ENCODE results near the gene REG3A.

Gene REG3A

DNA sequence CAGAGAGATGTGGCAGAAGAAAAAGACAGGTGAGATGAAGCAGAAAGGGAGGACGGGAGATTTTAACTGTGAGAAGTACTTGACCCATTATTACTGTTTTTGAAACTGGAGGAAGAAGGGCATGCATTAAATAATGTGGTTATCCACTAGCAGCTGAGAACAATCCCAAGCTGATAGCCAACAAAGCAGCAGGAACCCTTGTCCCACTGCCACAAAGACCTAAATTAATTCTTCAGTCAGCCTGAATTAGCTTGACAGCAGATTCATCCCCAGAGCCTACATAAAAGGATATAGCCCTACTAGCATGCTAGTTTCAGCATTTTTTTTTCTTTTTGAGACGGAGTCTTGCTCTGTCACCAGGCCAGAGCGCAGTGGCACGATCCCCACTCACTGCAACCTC, 19.5 kb upstream of the REG3A start:
- DNase-seq (ENCODE audit: low read depth) = no peak
- TF ChIP-seq, protein P1, sequence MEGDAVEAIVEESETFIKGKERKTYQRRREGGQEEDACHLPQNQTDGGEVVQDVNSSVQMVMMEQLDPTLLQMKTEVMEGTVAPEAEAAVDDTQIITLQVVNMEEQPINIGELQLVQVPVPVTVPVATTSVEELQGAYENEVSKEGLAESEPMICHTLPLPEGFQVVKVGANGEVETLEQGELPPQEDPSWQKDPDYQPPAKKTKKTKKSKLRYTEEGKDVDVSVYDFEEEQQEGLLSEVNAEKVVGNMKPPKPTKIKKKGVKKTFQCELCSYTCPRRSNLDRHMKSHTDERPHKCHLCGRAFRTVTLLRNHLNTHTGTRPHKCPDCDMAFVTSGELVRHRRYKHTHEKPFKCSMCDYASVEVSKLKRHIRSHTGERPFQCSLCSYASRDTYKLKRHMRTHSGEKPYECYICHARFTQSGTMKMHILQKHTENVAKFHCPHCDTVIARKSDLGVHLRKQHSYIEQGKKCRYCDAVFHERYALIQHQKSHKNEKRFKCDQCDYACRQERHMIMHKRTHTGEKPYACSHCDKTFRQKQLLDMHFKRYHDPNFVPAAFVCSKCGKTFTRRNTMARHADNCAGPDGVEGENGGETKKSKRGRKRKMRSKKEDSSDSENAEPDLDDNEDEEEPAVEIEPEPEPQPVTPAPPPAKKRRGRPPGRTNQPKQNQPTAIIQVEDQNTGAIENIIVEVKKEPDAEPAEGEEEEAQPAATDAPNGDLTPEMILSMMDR (IDR thresholded peaks at IDR 0.05; ENCODE audit: low read depth, low read length, missing control alignments) = no peak
- no peak overlapping the region for H3K4me3 ChIP-seq (ENCODE audit: low read depth, low read length)

DNA sequence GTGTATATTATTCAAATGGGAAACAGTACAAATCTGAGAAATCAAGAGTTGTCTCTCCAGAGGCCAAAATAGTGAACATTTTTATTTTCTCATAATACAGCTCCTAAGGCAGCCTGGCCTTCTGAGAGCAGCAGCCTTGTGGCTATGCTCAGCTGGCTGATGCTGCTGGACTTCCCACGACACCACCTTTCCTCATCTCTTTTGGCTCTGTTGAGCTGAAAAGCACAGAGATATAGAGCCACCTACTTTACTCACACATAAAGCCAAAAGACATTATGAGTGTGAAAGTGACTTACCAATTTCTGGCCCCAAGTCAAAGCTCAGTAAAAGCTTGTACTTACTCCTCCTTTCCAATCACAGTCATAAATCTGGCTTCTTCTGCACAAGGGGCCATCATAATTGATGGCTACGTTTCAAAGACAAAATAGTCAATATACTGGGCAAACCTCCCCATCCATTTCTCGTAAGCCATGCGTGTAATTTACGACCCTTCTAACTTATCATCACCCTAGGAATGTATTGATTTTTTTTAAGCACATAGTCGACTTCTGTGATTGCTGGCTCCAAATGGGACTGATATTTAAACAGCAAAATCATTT, 18.6 kb upstream of the REG3A start:
- no peak for DNase-seq (ENCODE audit: low read depth)
- H3K4me3 ChIP-seq (ENCODE audit: low read depth, low read length) = no peak overlapping the region
- TF ChIP-seq, protein P1 (IDR thresholded peaks at IDR 0.05; ENCODE audit: low read depth, low read length, missing control alignments) = no peak

DNA sequence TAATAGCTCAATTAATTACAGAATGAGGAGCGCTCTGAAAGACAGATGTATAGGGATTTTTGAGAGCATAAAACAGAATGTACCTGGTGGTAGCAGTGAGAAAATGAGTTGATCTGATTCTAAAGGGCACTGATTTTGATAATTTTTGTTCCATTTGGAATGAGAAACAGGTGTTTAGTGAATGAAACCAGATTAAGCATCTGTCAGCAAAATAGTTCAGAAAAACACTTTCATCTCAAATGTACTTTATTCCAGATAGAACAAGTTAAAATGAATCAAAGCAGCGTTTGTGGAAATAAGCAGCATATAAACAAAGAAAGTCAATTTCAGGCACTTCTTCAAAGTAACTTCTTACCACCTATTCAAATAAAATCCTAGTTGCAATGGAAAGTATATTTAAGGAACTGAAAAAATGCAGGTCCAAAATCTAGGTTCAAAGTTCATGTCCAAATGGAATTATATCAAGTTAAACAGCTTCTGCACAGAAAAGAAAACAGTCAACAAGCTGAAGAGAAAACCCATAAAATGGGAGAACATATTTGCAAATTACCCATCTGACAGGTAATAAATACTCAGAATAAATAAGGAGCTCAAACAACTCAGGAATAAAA, 11.9 kb upstream of the REG3A start:
- DNase-seq (ENCODE audit: low read depth) = no peak
- TF ChIP-seq, protein P1 (IDR thresholded peaks at IDR 0.05; ENCODE audit: low read depth, low read length, missing control alignments) = no peak
- no peak overlapping the region for H3K4me3 ChIP-seq (ENCODE audit: low read depth, low read length)

DNA sequence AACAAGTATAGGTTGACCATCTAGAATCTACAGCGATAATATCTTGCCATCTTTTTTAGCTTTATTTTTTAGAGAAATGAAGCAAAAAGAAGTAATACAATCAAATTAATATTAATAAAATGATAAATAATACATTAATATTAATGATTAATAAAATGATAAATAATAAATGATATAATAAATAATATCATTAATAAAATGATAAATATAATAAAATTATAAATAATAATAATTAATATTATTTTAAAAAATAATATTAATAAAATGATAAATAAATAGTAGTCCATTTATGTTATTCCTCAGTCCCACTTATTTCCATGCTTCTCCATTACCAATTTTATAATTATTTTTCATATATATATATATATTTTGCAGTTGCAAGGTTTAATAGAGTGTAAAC, 3.2 kb upstream of the REG3A start:
- no peak for DNase-seq (ENCODE audit: low read depth)
- H3K4me3 ChIP-seq (ENCODE audit: low read depth, low read length) = no peak overlapping the region
- TF ChIP-seq, protein P1 (IDR thresholded peaks at IDR 0.05; ENCODE audit: low read depth, low read length, missing control alignments) = no peak

DNA sequence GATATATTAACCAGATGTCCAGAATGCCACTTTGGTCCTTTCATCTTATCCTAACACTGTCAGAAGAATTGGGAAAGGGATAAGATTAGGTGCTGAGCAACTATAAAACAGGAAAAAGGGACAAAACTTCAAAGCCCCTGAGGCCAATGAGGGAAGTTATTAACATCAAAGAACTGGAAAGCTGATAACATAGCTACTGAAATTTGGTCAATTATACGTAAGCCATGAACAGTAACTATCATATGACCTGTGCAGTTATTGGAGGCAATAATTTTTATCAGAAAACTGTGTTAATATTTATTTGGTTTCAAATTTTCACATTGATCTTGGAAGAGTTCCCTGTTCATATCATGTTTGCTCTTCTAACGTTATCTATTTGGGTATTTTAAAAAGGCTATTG, 2.6 kb upstream of the REG3A start:
- TF ChIP-seq, protein P1 (IDR thresholded peaks at IDR 0.05; ENCODE audit: low read depth, low read length, missing control alignments) = no peak
- no peak for DNase-seq (ENCODE audit: low read depth)
- no peak overlapping the region for H3K4me3 ChIP-seq (ENCODE audit: low read depth, low read length)

DNA sequence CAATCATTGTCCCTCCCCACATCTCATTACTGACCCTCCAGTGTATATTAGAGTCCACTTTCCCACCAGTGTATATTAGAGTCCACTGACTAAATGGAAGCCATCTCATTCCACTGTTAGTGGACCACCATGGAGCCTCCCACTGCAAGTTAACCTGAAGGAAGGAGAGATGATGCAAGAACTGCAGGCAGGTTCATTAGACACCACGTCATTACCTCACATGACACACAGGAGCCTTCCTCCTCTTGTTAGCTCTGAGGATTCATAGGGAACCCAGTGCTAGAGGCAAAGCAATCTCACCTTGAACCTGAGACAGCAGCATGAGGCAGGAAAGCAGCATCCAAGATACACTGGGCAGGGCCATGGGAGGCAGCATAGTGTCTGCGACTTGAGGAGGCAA, 523 bp downstream of the REG3A start:
- DNase-seq (ENCODE audit: low read depth) = no peak
- TF ChIP-seq, protein P1 (IDR thresholded peaks at IDR 0.05; ENCODE audit: low read depth, low read length, missing control alignments) = no peak
- H3K4me3 ChIP-seq (ENCODE audit: low read depth, low read length) = no peak overlapping the region

Data from GM12864 (cell line).